Measurements from ENCODE around the gene CCNJL.
A peak's percentile ranks its signal among the peaks of the same experiment; 100 is the strongest.
"Not testable (repeated sequence)": the region's sequence is repeated elsewhere in the genome, so short reads cannot be mapped to it uniquely, and the experiment has no call there.

Gene CCNJL

GRCh38 chr5:160260006-160260775 is 52.2 kb downstream of the CCNJL start:
- no peak for DNase-seq

GRCh38 chr5:160259341-160259740 is 53.0 kb downstream of the CCNJL start:
- DNase-seq = no peak

- DNase-seq = no peak
Observed at GRCh38 chr5:160254706-160255105, 57.7 kb downstream of the CCNJL start.

- DNase-seq = no peak
Observed at GRCh38 chr5:160253441-160253840, 58.9 kb downstream of the CCNJL start.

- DNase-seq = no peak
Observed at GRCh38 chr5:160252916-160253315, 59.4 kb downstream of the CCNJL start.

GRCh38 chr5:160251406-160252155 is 60.8 kb downstream of the CCNJL start:
- DNase-seq = no peak

GRCh38 chr5:160250826-160251225 is 61.5 kb downstream of the CCNJL start:
- no peak for DNase-seq

GRCh38 chr5:160250226-160250625 is 62.1 kb downstream of the CCNJL start:
- no peak for DNase-seq

- DNase-seq = not testable (repeated sequence)
Observed at GRCh38 chr5:160249570-160249969, 62.8 kb downstream of the CCNJL start.

- no peak for DNase-seq
Observed at GRCh38 chr5:160245506-160246086, 66.8 kb downstream of the CCNJL start.

GRCh38 chr5:160242145-160242544 is 70.2 kb downstream of the CCNJL start:
- DNase-seq = no peak

- DNase-seq = no peak
Observed at GRCh38 chr5:160240350-160240749, 72.0 kb downstream of the CCNJL start.

- no peak for DNase-seq
Observed at GRCh38 chr5:160237571-160238093, 74.7 kb downstream of the CCNJL start.

GRCh38 chr5:160235731-160236130 is 76.6 kb downstream of the CCNJL start:
- DNase-seq = no peak

GRCh38 chr5:160233215-160233614 is 79.1 kb downstream of the CCNJL start:
- no peak for DNase-seq

- DNase-seq = no peak
Observed at GRCh38 chr5:160231783-160232342, 80.5 kb downstream of the CCNJL start.

GRCh38 chr5:160230686-160231527 is 81.5 kb downstream of the CCNJL start:
- DNase-seq = peak; percentile 10

GRCh38 chr5:160229190-160229742 is 83.1 kb downstream of the CCNJL start, which contains the start of gene FABP6:
Gene FABP6 (plus strand): TSS chr5:160229506. CDS start chr5:160229558, 52 bp downstream.
- DNase-seq = no peak

- DNase-seq = no peak
Observed at GRCh38 chr5:160227012-160227411, 85.4 kb downstream of the CCNJL start.

GRCh38 chr5:160221082-160221481 is 91.3 kb downstream of the CCNJL start:
- DNase-seq = no peak

GRCh38 chr5:160219356-160219755 is 93.0 kb downstream of the CCNJL start:
- DNase-seq = no peak

GRCh38 chr5:160213537-160213936 is 98.8 kb downstream of the CCNJL start:
- DNase-seq = no peak

Measured in CD4-positive, alpha-beta T cell treated with Interleukin-21 for 1 hour (primary cell).